DMS114 treated with DMSO at 0.1 percent for 48 hours (cell line): ENCODE measurements around the gene TBC1D22A.
"Not testable (repeated sequence)": the region's sequence is repeated elsewhere in the genome, so short reads cannot be mapped to it uniquely, and the experiment has no call there.

Experiments used
- DNase-seq: peaks from one replicate; lab custom pipeline; 2025; ENCODE audit not compliant: unreplicated experiment; lab: John Stamatoyannopoulos, UW

The TBC1D22A gene

DNA sequence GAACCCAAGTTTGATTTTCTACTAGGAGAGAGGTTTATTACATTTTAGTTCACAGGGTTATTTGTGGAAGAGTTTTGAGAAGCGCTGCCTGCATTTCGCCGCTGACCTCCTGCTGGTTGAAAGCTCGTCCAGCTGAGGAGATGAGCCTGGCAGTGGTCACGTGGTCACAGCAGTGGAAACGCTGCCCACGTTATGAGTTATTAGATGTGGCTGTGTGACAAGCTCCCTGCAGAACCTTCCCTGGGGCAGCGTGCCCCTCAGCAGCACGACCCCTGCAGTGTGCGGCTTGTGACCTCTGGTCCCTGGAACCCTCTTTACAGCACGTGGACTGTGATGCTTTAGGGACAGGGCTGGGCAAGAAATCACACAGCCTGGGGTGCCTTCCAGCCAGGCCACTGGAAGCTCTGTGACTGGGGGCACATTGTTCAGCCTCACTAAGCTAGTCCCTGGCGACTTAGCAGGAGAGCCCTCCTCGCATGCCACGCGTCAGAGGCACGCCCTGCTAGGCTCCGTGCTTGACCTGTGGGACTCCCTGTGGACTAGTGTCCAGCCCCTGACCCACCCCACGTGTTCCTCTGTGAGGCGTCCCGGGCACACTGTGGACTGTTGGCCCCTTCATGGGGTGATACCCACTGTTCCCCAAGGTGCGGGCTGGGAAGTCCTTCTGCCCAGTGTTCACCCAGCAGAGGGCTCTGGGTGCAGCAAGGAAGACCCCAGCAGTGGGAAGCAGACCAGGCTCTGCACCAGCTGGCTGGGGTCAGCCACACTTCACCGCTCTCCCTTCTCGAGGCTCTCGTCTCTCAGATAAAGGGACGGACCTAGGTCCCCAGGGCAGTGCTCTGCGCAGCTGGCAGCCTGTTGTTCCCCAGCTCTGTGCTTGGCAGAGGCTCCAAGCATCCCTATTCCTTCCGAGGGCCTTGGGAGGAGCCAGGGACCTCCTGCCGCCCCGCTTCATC lies 349.5 kb downstream of the TBC1D22A start:
- DNase-seq, result no peak

DNA sequence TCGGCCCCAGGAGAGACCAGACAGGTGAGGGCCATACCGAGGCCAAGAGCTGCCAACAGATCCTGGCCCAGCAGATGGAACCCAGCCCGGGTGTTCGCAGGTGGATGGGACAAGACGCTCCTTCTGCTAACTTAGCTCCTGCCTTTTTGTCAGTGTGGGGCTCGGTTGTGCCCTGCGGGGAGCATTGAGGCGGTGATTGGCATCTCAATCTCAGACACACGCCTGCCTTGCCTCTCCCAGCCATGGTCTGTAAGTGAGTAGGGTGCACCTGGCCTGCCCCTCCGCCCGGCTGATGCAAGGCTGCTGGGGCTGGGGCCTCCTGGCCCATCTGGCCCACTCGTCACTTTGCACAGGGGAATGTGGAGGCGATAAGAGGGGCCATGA lies 350.1 kb downstream of the TBC1D22A start:
- DNase-seq, result no peak

DNA sequence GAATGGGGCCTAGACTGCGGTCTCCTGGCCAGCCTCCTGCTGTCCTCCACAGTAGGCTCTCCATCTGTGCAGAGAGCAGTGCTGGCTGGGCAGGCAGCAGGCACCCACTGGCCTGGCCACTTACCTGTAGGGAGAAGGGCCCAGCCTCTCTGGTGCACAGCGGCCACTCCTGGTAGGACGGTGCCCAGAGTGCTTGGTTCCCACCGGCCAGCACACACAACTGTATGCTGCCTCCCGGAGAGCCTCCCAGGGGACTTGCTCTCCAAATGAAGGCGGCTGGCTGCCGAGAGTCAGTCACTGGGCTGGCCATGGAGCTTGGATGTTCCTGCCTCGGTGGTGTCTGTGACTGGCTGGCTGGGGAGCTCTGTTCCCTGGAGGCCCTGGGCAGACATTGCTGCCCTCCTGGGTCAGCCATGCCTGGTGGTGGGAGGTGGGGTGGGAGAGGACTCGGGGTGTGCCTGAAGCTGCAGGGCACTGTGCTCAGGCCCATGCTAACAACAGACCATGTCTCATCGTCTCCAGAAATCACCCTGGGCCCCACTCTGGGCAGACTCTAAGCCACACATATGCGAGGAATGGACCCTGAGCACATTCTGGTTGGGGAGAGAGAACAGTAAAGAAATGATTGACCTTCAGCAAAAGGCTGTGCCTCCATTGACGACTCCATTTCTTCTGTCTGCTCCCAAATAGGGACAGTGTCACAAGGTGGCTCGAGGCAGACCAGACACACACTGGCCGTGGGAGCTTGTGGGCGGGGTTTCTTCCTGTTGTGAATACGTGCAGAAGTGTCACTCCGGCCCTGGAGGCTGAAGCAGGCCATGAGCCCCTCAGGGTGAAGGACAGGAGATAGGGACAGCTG lies 350.8 kb downstream of the TBC1D22A start:
- DNase-seq, result no peak

DNA sequence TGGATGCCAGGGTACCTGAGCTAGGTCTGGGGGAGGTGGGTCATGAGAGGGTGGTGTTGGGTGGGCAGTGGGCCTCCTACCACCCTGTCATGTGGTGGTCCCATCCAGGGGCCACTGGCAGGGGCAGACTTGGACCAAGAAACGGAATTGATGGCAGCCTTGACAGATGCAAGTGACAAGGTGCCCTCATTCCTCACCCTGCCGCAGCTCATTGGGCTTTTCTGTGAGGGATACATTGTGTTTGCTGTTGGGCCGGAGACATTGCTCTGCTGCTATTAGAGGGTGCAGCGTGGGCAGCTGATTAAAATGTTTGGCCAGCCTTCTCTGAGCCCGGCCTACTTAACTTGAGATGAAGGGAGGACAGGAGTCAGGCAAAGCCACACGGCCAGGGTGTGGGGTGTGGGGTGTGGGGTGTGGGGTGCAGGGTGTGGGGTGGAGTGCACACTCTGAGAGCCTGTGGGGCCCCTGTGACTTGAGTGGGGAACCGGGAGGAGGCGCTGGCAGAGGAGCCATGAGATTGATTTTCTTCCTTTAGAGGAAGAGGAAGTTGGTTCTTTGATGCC lies 351.5 kb downstream of the TBC1D22A start:
- no peak for DNase-seq

DNA sequence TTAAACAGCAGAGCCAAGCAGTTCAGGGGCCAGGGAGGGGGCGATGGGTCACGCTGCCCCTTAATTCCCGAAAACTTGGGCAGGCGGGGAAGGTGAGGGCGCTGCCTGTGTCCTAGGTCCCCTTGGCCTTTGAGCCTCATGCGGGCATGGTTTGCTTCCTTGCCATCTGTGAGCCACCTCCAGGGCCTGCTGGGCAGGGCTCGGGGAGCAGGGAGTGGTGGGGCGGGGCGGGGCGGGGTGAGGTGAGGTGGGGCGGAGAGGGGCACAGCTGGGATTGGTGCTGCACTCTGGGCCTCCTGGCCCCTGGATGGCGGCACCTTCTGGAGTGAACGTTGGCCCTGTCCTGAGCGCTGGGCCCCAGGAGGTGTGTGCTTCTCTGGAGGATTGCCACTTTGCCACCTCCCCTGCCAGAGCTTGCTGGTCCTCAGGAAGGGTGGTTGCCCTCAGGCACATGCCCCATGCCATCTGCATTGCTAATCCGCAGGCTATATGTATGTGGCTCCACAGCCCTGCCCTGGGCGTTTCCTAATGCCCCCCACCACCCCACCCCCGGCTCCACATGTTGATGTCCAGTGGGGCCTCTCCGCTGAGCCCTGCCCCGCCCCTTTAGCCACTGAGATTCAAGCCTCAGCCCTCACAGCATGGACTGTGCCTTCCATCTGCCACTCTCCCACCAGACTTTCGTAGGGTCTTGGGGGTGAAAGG lies 352.5 kb downstream of the TBC1D22A start:
- no peak for DNase-seq

DNA sequence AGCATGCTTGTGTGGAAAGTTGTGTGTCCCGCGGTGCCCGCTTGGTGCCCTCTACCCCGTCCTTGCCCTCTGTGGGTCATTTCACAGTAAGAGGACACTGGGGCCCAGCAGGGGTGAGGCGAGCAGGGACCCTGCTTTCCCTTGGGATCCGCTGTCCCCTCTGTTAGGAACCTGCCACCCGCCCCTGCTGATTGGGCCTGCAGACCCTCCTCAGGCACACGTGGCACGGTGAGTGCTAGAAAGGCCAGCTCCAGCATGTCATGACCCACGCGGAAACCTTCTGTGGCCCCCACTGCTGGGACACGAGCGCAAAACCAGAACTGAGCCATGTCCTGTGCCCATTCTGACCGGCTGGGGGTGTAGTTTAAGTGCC lies 353.1 kb downstream of the TBC1D22A start:
- DNase-seq, result no peak

DNA sequence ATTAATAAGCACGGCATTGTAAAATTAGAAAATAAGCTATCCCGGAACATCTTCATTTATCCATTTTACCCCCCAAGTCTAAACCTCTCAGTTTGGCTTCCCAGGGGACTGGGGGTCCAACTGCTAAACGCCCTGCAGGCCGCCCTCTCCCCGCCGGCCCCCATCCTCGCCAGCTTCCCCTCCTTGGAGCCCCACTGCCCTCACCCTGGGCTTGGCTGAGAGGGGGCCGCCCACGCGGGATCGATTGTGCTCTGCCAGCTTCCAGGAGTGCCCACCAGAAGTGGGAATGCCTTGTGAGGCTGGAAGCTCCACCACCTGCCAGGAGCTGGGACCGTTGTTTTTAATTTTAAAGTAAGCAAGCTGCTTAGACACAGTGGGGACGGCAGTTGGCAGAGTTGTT lies 353.5 kb downstream of the TBC1D22A start:
- no peak for DNase-seq

DNA sequence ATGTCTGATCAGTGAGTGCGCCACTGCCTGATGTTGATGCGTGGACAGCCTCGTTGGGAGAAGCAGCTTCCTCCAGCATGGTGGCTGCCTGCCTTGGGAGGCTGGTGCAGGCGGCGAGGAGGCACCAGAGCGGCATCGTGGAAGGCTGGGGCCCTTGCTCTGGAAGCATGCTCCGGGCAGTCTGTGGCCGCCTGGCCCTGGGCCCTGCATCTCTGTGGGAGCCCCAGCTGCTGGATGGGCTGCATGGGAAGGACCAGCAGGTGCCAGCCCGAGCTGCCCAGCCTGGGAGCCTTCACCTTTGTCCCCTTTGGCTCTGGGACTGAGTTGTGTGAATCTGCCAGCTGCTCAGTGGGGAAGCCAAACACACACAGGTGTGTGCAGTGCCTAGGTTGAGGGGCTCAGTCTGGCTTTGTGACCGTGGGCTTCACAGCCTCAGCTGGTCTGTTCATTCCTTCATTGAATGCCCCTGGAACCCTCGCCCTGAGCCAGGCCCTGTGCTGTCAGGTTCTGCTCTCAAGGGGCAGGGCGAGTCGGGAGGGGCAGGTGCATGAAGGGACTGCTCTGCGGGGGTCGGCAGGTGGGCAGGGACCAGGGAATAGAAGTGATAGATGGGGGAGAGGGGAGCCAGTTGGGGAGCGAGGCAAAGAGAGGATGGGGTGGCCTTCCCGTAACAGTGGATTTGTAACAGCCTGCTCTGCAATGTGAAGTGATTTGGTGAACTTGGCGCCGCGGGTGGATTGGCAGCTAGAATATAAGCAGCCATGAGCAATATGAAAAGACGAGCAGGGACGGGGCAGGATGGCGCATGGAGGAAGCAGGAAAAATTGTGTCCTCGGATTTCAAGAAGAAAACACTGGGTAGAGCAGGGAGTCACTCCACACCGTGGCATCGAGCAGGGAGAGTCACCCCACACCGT lies 354.2 kb downstream of the TBC1D22A start:
- no peak for DNase-seq

DNA sequence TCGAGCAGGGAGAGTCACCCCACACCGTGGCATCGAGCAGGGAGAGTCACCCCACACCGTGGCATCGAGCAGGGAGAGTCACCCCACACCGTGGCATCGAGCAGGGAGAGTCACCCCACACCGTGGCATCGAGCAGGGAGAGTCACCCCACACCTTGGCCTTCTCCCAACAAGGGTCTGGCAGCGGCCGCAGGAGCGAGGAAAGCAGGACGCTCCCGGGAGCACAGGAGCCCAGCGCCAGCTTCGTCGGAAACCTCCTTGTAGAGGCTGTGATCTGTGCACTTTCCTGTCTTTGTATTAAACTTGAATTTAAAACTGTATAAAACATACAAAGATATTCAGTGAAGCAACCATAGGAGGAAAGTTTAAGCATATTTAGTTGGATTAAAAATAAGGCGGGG lies 355.0 kb downstream of the TBC1D22A start:
- DNase-seq, result not testable (repeated sequence)

DNA sequence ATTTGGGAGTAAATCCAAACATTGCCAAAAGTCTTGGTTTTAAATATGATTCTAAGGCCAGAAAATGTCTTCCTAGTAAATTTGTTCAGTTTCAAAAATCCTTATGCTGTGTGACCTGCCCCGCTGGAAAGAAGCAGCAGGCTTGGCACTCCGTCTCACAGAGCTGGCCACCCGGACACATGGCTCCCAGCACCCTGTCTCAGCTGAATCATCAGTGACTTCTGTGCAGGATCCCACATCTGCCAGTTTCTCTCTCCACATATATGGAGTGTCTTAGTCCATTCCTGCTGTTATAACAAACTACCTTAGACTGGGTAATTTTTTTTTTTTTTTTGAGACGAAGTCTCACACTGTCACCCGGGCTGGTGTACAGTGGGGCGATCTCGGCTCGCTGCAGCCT lies 356.7 kb downstream of the TBC1D22A start:
- DNase-seq, result no peak

DNA sequence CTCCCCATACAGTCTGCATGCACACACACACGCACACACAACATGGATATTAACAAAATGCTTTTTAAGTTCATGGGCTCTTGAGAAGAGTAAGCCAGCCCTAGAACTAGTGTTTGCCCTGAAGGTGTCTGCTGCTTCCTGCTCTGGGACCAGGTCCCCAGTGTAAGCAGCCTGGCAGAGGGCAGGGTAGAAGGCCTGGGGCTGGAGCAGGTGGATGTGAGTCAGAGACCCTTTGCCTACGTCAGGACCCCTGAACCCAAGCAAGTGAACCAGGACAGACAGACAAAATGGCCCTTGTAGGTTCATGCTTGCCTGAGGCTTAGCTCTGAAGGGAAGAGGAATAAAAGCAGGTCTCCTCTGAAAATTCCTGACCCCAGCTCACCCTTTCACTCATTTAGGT lies 357.9 kb downstream of the TBC1D22A start:
- no peak for DNase-seq

DNA sequence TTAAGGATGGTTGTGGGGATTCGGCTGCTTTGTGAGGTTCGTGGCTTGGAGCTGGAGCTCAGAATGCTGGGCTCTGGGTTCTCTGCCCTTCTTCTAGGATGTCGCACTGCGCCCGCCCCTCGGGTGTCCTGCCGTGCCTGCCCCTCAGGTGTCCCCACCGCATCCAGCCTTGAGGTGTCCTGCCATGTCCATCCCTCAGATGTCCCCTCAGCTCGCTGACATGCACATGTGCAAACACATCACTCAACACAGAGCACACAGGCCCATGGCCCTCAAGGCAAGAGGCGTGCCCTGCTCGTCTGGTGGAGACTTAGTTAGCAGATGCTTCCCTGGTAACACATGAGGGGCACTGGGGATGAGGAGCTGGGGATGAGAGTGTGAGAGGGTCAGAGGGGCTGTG lies 359.3 kb downstream of the TBC1D22A start:
- no peak for DNase-seq

DNA sequence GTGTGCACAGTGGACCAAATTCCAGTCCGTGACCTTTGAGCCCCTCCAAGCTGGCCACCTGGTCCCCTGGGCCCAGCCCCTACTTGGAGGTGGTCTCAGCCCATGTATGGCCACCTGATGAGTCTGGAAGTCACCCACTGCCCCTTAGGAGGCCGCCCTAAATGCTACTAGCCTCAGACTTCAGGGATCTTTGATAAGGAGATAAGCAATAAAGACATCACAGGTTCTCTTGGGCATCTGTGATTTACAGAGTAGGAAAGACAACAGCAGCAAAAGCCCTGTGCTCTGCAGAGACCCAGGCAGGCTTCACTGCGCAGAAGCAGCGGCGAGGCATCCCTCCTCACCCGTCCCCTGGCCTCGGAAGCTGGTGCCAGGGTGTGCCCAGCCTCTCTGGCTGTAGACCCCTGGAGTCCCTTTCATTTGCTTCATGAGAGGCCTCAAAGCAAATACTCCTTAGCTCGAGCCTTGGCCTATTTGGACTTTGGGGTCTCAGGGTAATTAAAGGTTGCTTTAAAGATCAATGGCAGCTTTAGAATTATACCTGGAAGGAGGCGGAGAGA lies 360.1 kb downstream of the TBC1D22A start:
- no peak for DNase-seq

DNA sequence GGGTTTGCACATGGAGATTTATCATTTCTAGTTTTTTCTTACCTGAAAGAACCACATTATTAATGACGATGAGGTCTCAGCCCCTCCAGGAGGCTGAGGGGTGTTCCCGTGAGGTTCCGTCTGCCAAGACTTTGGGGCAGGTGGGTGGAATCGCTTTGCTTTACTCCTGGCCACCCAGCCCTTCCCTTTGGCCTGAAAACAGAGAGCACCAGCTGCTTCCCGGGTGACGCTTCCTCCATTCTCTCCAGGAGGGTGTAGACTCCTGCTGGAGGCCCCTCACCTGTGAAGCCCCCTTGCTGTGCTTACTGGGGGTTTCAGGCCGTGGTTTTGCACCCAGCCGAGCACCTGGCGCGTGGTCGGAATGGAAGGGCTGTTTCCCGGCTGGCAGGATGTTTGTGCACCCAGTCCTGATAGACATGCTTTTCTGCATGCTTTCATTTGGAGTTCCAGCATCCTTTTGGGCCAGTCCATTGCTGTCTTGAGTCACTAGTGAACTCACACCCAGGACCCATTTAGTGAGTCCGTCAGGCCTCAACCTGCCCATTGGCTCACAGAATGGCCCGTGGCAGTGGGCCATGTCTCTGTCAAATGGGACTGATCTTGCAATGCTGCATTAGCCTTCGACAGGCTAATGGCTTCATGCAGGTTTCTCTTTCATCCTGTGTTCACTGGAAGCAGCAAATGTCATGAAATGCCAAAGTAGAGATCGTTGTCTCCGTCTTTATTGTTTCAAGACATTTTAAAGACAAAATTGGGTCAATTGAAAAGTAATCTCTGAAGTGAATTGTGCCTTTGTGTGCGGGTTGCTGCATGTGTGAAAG lies 360.8 kb downstream of the TBC1D22A start:
- no peak for DNase-seq

DNA sequence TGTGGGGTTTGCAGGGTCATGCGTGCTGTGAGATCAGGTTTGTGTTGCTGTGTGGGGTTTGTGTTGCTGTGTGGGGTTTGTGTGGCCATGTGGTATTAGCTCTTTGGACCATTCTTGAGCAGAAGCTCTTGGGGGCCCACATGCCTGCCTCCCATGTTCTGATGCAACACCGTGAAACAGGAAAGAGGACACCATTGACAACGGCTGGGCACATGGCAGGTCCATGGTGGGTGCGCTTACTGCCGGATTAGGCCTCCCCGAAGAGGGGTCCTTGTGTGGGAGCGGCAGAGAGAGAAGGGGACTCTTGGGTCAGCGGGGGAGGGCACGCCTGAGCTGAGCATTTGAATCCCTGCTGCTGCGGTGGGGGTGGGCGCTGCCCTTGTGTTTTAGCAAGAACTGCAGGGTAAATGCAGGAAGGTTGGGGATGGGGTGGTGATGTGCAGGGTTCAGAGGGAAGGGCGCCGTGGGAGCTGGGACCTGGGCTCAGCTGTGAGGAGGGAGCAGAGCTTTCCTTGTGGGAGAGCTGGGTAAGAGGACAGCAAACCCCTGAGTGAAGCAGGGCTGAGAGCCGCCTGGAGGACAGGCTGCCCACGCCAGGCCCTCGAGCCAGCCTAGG lies 361.5 kb downstream of the TBC1D22A start:
- no peak for DNase-seq

DNA sequence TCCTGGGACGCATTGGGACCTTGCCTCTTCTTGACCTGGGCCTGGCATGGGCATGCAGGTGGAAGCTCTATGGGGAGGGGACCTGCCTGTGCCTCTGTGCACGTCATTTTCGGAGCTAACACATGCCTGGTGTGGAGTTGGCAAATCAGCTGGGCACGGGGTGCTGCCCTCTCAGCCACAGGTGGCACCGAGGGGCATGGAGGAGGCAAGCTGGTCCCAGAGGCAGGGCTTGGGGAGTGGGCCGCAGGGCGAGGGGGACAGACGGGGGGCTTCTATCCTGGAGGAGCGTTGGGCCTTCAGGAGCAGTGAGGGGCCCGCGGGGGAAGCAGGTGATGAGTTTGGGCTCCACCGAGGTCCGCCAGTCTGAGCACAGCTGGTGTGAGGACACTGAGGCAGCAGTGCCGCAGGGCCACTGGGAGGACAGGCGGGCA lies 362.0 kb downstream of the TBC1D22A start:
- no peak for DNase-seq

DNA sequence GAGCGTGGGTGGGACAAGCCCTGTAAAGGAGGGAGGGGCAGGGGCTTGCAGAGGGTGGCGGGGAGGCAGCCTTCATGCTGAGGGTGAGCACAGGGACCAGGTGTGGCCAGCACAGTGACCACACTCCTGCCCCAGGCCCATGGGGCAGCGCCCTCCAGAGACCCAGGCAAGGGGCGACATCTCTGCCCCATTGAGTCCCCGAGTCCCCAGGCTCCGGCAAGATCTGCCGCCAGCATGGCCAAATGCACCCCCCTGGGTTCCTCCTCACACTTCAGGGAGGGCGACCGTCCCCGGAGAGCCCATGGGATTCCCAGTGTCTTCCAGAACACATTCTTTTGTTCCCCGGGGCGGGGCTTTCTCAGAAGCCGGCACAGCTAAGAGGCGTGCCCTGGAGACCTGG lies 362.5 kb downstream of the TBC1D22A start:
- DNase-seq, result no peak

DNA sequence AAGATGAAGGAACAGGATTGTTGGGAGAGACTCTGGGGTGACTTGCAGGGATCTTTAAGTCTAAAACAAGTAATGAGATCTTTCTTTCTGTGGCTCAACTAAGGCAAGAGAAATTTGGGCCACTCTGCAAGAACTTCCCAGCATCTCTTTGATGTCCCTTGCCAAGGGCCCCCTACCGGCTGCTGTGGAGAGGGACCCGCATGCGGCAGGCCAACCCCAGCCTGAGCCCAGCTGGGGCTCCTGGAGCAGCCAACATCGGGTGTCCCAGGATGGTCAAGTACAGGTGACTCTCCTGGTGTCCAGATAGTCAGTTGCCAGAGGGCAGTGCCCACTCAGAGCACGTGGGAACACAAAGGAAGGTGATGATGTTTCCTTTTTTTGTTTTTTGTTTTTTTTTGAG lies 363.2 kb downstream of the TBC1D22A start:
- DNase-seq, result no peak
